SU-DHL-6 (cell line): ENCODE results near the gene NUB1.

Experiments
- H2AFZ ChIP-seq: fragments of 200-600 bp; sonication (generic); 2 replicates; pipeline ENCODE4 v1.6.1; 2014; ENCODE audit warnings: low read depth, mild to moderate bottlenecking, moderate library complexity, mixed read lengths, antibody characterized with exemption, low read length; ENCODE audit not compliant: severe bottlenecking
- H3F3A ChIP-seq: fragments of 200-600 bp; shearing (Covaris generic); 2 replicates; pipeline ENCODE4 v1.6.0; 2016; ENCODE audit warnings: antibody characterized with exemption, mild to moderate bottlenecking; ENCODE audit not compliant: insufficient read depth
- H3K27ac ChIP-seq: fragments of 200-600 bp; sonication (generic); 2 replicates; pipeline ENCODE4 v1.5.1; 2016; ENCODE audit warnings: low read depth, mild to moderate bottlenecking, low read length, moderate library complexity, mixed read lengths
- H3K27me3 ChIP-seq: fragments of 200-600 bp; sonication (generic), shearing (Covaris generic); 2 replicates; pipeline ENCODE4 v1.6.0; 2014; ENCODE audit warnings: mild to moderate bottlenecking, low read length
- H3K36me3 ChIP-seq: fragments of 200-600 bp; sonication (generic); 2 replicates; pipeline ENCODE4 v1.6.1; 2014; ENCODE audit warnings: mild to moderate bottlenecking, low read length, mixed read lengths
- H3K4me2 ChIP-seq: fragments of 300-600, 200-600 bp; shearing (Covaris generic), sonication (generic); 2 replicates; pipeline ENCODE4 v1.6.0; 2014; ENCODE audit warnings: low read length, low read depth, mild to moderate bottlenecking; ENCODE audit not compliant: poor library complexity, severe bottlenecking
- H3K4me3 ChIP-seq: fragments of 200-600 bp; sonication (generic); 2 replicates; pipeline ENCODE4 v1.5.1; 2014; ENCODE audit warnings: antibody characterized with exemption, low read length, mild to moderate bottlenecking, mixed read lengths; ENCODE audit not compliant: insufficient read depth, poor library complexity, severe bottlenecking
- H3K79me2 ChIP-seq: fragments of 200-600 bp; sonication (generic); 2 replicates; pipeline ENCODE4 v1.6.1; 2014; ENCODE audit warnings: mild to moderate bottlenecking, low read length, moderate library complexity; ENCODE audit not compliant: insufficient read depth
- H3K9ac ChIP-seq: fragments of 200-600 bp; sonication (generic); 2 replicates; pipeline ENCODE4 v1.7.0; 2014; ENCODE audit warnings: mild to moderate bottlenecking, low read length
- H3K9me2 ChIP-seq: fragments of 200-600 bp; sonication (generic); replicated peaks from 2 replicates; pipeline ENCODE4 v1.6.1; 2014; ENCODE audit warnings: low read length; ENCODE audit not compliant: insufficient read depth
- H3K9me3 ChIP-seq: fragments of 200-600 bp; sonication (generic); 2 replicates; pipeline ENCODE4 v1.6.1; 2014; ENCODE audit warnings: low read length, mixed read lengths; ENCODE audit not compliant: insufficient read depth
- H4K20me1 ChIP-seq: fragments of 200-600 bp; sonication (generic); 2 replicates; pipeline ENCODE4 v1.6.1; 2014; ENCODE audit warnings: low read depth, mild to moderate bottlenecking, antibody characterized with exemption, low read length, moderate library complexity, mixed read lengths
- EZH2phosphoT487 ChIP-seq: fragments of 200-600 bp; sonication (generic), shearing (Covaris generic); conservative IDR thresholded peaks from 2 replicates; pipeline ENCODE4 v1.6.1; 2018; ENCODE audit warnings: mild to moderate bottlenecking, antibody characterized with exemption, low read length, moderate library complexity, mixed read lengths
- TF ChIP-seq, protein P1 (sequence below): fragments of 200-600 bp; sonication (generic); IDR thresholded peaks from one replicate; pipeline ENCODE4 v1.5.1; 2017; ENCODE audit warnings: antibody characterized with exemption, mild to moderate bottlenecking, low read length, moderate library complexity; ENCODE audit not compliant: insufficient read depth, poor library complexity, severe bottlenecking

The NUB1 gene

DNA sequence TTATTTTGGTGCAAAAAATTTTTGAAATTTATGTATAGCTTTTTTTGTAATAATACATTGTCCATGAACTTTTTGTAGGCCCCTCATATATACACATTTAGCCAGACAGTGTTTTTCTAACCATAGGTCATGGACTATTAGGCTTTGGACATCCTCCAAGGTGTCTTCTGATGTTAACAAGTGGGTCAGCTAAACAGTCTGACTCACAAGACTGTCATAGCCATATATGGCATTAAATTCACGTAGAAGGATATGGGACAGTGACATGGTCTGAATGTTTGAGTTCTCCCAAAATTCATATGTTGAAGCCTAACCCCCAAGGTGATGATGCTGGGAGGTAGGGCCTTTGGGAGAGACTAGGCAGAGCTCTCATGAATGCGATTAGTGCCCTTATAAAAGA lies 14.0 kb upstream of the NUB1 start:
- Histone ChIP-seq H3K4me2 (no peak overlapping the region), H3K27me3 (no peaks in the 10 kb centered on the region), H3K9me2 (no peaks in the 10 kb centered on the region), H3K9me3 (no peaks in the 10 kb centered on the region), H3F3A (no peaks in the 10 kb centered on the region), H3K27ac (no peak overlapping the region), H3K9ac (no peak overlapping the region), H3K4me3 (no peak overlapping the region), H2AFZ (no peak overlapping the region), H3K36me3 (no peaks in the 10 kb centered on the region), H4K20me1 (no peaks in the 10 kb centered on the region), H3K79me2 (no peaks in the 10 kb centered on the region)
- no peak for TF ChIP-seq EZH2phosphoT487
- TF ChIP-seq, protein P1, sequence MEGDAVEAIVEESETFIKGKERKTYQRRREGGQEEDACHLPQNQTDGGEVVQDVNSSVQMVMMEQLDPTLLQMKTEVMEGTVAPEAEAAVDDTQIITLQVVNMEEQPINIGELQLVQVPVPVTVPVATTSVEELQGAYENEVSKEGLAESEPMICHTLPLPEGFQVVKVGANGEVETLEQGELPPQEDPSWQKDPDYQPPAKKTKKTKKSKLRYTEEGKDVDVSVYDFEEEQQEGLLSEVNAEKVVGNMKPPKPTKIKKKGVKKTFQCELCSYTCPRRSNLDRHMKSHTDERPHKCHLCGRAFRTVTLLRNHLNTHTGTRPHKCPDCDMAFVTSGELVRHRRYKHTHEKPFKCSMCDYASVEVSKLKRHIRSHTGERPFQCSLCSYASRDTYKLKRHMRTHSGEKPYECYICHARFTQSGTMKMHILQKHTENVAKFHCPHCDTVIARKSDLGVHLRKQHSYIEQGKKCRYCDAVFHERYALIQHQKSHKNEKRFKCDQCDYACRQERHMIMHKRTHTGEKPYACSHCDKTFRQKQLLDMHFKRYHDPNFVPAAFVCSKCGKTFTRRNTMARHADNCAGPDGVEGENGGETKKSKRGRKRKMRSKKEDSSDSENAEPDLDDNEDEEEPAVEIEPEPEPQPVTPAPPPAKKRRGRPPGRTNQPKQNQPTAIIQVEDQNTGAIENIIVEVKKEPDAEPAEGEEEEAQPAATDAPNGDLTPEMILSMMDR: no peak

DNA sequence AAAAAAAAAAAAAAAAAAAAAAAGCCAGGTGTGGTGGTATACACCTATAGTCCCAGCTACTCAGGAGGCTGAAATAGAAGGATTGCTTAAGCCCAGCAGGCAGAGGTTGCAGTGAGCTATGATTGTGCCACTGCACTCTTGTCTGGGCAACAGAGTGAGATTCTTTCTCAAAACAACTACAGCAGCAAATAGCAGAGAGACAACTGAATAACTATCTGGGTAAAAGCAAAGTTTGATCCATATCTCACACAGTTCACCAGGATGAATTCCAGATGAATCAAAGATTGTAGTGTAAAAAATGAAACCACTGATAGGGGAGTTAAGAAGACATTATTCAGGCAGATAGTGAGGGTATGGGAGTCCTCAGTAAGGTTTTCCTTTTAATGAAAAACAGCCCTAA lies 11.4 kb upstream of the NUB1 start:
- TF ChIP-seq, protein P1: no peak
- no peak for TF ChIP-seq EZH2phosphoT487
- H3K27me3 ChIP-seq: no peaks in the 10 kb centered on the region
- no peaks in the 10 kb centered on the region for H3K9me2 ChIP-seq
- no peak overlapping the region for H3K9ac ChIP-seq
- no peak overlapping the region for H3K4me2 ChIP-seq
- no peaks in the 10 kb centered on the region for H4K20me1 ChIP-seq
- no peak overlapping the region for H2AFZ ChIP-seq
- no peak overlapping the region for H3K4me3 ChIP-seq
- H3K9me3 ChIP-seq: no peaks in the 10 kb centered on the region
- no peak overlapping the region for H3K27ac ChIP-seq
- H3K79me2 ChIP-seq: no peaks in the 10 kb centered on the region
- H3K36me3 ChIP-seq: no peaks in the 10 kb centered on the region
- no peaks in the 10 kb centered on the region for H3F3A ChIP-seq

DNA sequence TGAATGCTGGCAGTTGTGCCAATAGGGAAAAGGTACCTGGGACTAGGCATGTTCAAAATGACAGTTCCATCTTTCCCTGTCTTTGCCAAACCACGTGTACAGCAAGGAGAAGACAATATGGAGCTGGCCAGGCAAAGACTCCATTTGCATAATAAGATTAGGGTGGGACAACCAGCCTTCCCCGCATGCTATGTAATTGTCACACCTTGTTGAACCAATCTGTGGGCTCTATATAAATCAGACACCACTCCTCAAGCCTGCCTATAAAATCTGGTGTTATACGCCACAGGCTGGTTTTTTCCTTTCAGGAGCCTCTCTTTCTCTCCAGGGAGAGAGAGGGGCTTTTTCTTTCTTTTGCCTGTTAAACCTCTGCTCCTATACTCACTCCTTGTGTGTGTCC lies 11.0 kb upstream of the NUB1 start:
- no peaks in the 10 kb centered on the region for H3K27me3 ChIP-seq
- TF ChIP-seq, protein P1: no peak
- no peak for TF ChIP-seq EZH2phosphoT487
- H3K9ac ChIP-seq: no peak overlapping the region
- H3K9me2 ChIP-seq: no peaks in the 10 kb centered on the region
- no peak overlapping the region for H3K4me2 ChIP-seq
- no peaks in the 10 kb centered on the region for H4K20me1 ChIP-seq
- no peak overlapping the region for H2AFZ ChIP-seq
- H3F3A ChIP-seq: no peaks in the 10 kb centered on the region
- H3K27ac ChIP-seq: no peak overlapping the region
- H3K79me2 ChIP-seq: no peaks in the 10 kb centered on the region
- H3K9me3 ChIP-seq: no peaks in the 10 kb centered on the region
- H3K4me3 ChIP-seq: no peak overlapping the region
- H3K36me3 ChIP-seq: no peaks in the 10 kb centered on the region

DNA sequence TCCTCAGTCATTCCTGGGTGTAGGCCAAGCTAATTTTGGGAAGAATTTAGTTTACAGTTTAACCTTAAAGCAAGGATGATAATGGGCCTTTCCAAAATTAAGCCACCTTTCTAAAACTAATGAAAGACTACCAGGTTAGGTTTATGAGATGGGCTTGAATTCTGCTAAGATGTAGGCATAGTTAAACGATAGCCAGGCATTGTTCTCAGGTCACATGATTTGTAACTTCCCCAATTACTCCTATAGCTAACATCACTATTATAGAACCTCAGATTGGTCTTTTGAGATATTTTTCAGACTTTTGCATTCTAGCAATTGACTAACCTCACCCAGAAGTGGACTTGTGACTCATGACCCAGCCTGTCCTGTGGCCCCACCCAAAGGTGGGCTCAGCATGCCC lies 7.0 kb upstream of the NUB1 start:
- Histone ChIP-seq H4K20me1 (no peaks in the 10 kb centered on the region), H3K27ac (no peak overlapping the region), H3K79me2 (no peaks in the 10 kb centered on the region), H3K9ac (no peak overlapping the region), H3K9me2 (no peaks in the 10 kb centered on the region), H3F3A (peaks cover 3% of the 10 kb centered on the region; the same call in 1 of the 2 replicates), H3K4me2 (no peak overlapping the region), H3K36me3 (no peaks in the 10 kb centered on the region), H2AFZ (no peak overlapping the region), H3K9me3 (no peaks in the 10 kb centered on the region), H3K27me3 (no peaks in the 10 kb centered on the region), H3K4me3 (no peak overlapping the region)
- no peak for TF ChIP-seq EZH2phosphoT487
- TF ChIP-seq, protein P1: no peak
